GM18508 (cell line): ENCODE results near the gene SMYD5.

Source experiments
- ATAC-seq: cut with Tn5 transposase; IDR thresholded peaks from one replicate; pipeline ENCODE4 v1.9.1; 2021; ENCODE audit warnings: moderate number of reproducible peaks; ENCODE audit not compliant: insufficient read depth, unreplicated experiment

The SMYD5 gene

GRCh38 chr2:73269686-73270465 lies 55.8 kb downstream of the SMYD5 start:
- ATAC-seq = no peak

GRCh38 chr2:73272270-73272669 lies 58.2 kb downstream of the SMYD5 start:
- no peak for ATAC-seq
